Neural progenitor cell (in vitro differentiated cells): Measurements from ENCODE around the gene FCAMR.

ENCODE experiments used
- EZH2 ChIP-seq: fragments of 200-600 bp; sonication (generic); IDR thresholded peaks from 2 replicates; pipeline ENCODE4 v1.6.1; 2017; ENCODE audit warnings: antibody characterized with exemption, mild to moderate bottlenecking, moderate library complexity
- EZH2phosphoT487 ChIP-seq: fragments of 200-600 bp; sonication (generic); IDR thresholded peaks from 2 replicates; pipeline ENCODE4 v1.6.1; 2017; ENCODE audit warnings: antibody characterized with exemption
- TF ChIP-seq, protein P1 (sequence below): fragments of 200-600 bp; sonication (generic); IDR thresholded peaks from 2 replicates; pipeline ENCODE4 v1.5.1; 2017; ENCODE audit warnings: antibody characterized with exemption, mild to moderate bottlenecking

DNA sequence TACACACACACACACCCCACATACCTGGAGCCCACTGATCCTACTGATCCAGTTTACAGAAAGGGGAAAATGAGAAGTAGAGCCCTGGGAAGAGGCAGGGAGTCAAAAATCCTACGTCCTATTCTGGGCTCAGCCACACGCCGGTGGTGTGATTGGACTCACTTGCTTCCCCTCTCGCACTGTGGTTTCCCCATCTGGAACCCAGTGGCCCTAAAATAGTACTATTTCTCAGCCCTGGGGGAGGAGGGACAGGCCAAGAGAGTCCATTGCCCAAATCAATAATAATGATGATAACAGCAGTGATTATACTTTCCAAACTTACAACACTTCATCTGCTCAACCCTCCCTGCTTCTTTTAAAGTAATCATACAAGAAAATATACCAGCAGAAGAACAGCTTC, 21.1 kb downstream of the FCAMR start:
- TF ChIP-seq, protein P1, sequence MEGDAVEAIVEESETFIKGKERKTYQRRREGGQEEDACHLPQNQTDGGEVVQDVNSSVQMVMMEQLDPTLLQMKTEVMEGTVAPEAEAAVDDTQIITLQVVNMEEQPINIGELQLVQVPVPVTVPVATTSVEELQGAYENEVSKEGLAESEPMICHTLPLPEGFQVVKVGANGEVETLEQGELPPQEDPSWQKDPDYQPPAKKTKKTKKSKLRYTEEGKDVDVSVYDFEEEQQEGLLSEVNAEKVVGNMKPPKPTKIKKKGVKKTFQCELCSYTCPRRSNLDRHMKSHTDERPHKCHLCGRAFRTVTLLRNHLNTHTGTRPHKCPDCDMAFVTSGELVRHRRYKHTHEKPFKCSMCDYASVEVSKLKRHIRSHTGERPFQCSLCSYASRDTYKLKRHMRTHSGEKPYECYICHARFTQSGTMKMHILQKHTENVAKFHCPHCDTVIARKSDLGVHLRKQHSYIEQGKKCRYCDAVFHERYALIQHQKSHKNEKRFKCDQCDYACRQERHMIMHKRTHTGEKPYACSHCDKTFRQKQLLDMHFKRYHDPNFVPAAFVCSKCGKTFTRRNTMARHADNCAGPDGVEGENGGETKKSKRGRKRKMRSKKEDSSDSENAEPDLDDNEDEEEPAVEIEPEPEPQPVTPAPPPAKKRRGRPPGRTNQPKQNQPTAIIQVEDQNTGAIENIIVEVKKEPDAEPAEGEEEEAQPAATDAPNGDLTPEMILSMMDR, result no peak
- TF ChIP-seq EZH2 (no peak), EZH2phosphoT487 (no peak)
